SK-N-MC (cell line): ENCODE measurements around the gene USP35.

Experiments
- DNase-seq: peaks from one replicate; pipeline ENCODE4 v3.0.0-alpha.2; 2011; ENCODE audit warnings: low read depth, low spot score
- H3K27ac ChIP-seq: fragments of 200-600 bp; sonication (generic); 2 replicates; pipeline ENCODE4 v1.5.1; 2016; ENCODE audit warnings: mixed run types
- H3K36me3 ChIP-seq: fragments of 200-600 bp; sonication (generic); 2 replicates; pipeline ENCODE4 v1.6.1; 2017; ENCODE audit warnings: antibody characterized with exemption, low read length, mixed read lengths; ENCODE audit not compliant: insufficient read depth
- H3K4me3 ChIP-seq: fragments of 200-600 bp; sonication (generic); 2 replicates; pipeline ENCODE4 v1.5.1; 2016
- H3K9ac ChIP-seq: fragments of 200-600 bp; sonication (generic); 2 replicates; pipeline ENCODE4 v1.8.0; 2017; ENCODE audit warnings: mixed run types, mixed read lengths; ENCODE audit not compliant: insufficient read length
- H3K9me3 ChIP-seq: fragments of 200-600 bp; sonication (generic); 2 replicates; pipeline ENCODE4 v1.6.1; 2017; ENCODE audit warnings: low read depth, mild to moderate bottlenecking, antibody characterized with exemption, low read length, moderate library complexity, mixed read lengths
- EZH2 ChIP-seq: fragments of 200-600 bp; sonication (generic); IDR thresholded peaks from one replicate; pipeline ENCODE4 v1.6.1; 2017; ENCODE audit warnings: antibody characterized with exemption
- FOXP2 ChIP-seq: optimal IDR thresholded peaks from 2 replicates; pipeline ENCODE3; 2011; ENCODE audit warnings: mild to moderate bottlenecking, moderate library complexity; ENCODE audit not compliant: insufficient read depth; ENCODE audit errors: extremely low read length, control extremely low read depth
- POLR2AphosphoS5 ChIP-seq: IDR thresholded peaks from 2 replicates; pipeline ENCODE4 v1.6.1; 2012; ENCODE audit warnings: mild to moderate bottlenecking, low read depth, low read length, borderline replicate concordance

Gene USP35

DNA sequence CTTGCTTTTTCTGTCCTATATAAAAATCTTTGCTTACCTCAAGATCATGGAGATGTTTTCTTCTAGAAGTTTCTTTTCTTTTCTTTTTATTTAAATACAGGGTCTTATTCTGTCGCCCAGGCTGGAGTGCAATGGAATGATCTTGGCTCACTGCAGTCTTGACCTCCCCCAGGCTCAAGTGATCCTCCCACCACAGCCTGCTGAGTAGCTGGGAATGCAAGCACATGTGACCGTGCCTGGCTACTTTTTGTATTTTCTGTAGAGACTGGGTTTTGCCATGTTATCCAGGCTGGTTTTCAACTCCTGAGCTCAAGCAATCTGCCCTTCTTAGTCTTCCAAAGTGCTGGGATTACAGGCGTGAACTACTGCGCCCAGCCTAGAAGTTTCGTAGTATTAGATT is 45.3 kb downstream of the USP35 start:
- TF ChIP-seq FOXP2 (no peak), EZH2 (no peak), POLR2AphosphoS5 (no peak)
- Histone ChIP-seq H3K27ac (no peak overlapping the region), H3K4me3 (no peak overlapping the region), H3K36me3 (no peaks in the 10 kb centered on the region), H3K9ac (no peak overlapping the region), H3K9me3 (no peaks in the 10 kb centered on the region)
- no peak for DNase-seq

- Histone ChIP-seq H3K27ac (no peak overlapping the region), H3K4me3 (no peak overlapping the region), H3K36me3 (no peaks in the 10 kb centered on the region), H3K9ac (no peak overlapping the region), H3K9me3 (no peaks in the 10 kb centered on the region)
- TF ChIP-seq FOXP2 (no peak), POLR2AphosphoS5 (no peak), EZH2 (no peak)
- DNase-seq: no peak
Measured at GRCh38 chr11:78237293-78238046, 48.8 kb downstream of the USP35 start.

GRCh38 chr11:78239781-78240180 is 51.1 kb downstream of the USP35 start:
- H3K9ac ChIP-seq: no peak overlapping the region
- TF ChIP-seq EZH2 (no peak), POLR2AphosphoS5 (no peak), FOXP2 (no peak)
- H3K9me3 ChIP-seq: no peaks in the 10 kb centered on the region
- H3K4me3 ChIP-seq: no peak overlapping the region
- H3K36me3 ChIP-seq: no peaks in the 10 kb centered on the region
- no peak overlapping the region for H3K27ac ChIP-seq
- DNase-seq: no peak

GRCh38 chr11:78241475-78241874 is 52.8 kb downstream of the USP35 start:
- H3K4me3 ChIP-seq: no peak overlapping the region
- TF ChIP-seq FOXP2 (no peak), EZH2 (no peak), POLR2AphosphoS5 (no peak)
- no peaks in the 10 kb centered on the region for H3K36me3 ChIP-seq
- no peaks in the 10 kb centered on the region for H3K9me3 ChIP-seq
- H3K27ac ChIP-seq: no peak overlapping the region
- DNase-seq: no peak
- no peak overlapping the region for H3K9ac ChIP-seq

DNA sequence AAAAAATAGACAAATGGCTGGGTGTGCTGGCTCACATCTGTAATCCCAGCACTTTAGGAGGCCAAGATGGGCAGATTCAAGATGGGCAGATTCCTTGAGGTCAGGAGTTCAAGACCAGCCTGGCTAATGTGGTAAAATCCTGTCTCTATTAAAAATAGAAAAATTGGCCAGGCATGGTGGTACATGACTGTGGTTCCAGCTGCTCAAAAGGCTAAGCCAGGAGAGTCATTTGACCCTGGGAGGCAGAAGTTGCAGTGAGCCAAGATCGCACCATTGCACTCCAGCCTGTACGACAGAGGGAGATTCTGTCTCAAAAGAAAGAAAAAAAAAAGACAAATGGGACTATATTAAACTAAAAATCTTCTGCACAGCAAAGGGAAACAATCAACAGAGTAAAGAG is 55.4 kb downstream of the USP35 start:
- H3K9ac ChIP-seq: no peak overlapping the region
- H3K9me3 ChIP-seq: no peaks in the 10 kb centered on the region
- no peaks in the 10 kb centered on the region for H3K36me3 ChIP-seq
- H3K27ac ChIP-seq: no peak overlapping the region
- TF ChIP-seq POLR2AphosphoS5 (no peak), FOXP2 (no peak), EZH2 (no peak)
- DNase-seq: no peak
- H3K4me3 ChIP-seq: peak overlapping the region; percentile 47

DNA sequence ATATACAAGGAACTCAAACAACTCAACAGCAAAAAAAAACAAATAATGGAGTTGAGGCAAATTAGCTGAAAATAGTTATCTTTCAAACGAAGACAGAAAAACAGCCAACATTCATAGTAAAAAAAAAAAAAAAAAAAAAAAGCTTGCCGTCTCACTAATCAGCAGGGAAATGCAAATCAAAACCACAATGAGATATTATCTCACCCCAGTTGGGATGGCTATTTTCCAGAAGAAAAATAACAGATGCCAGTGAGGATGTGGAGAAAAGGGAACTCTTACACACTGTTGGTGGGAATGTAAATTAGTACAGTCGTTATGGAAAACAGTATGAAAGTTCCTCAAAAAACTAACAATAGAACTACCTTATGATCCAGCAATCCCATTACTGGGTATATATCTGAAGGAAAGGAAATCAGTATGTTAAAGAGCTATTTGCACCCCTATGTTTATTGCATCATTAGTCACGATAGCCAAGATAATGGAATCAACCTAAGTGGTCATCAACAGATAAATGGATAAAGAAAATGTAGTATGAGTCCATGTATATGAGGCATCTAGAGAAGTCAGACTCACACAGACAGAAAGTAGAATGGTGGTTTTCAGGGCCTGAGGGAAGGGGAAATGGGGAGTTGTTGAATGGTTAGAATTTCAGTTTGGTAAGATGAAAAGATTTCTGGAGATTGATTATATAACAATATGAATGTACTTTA is 56.0 kb downstream of the USP35 start:
- Histone ChIP-seq H3K9ac (no peak overlapping the region), H3K27ac (peak overlapping the region; percentile 58; the same call in 1 of the 2 replicates), H3K9me3 (no peaks in the 10 kb centered on the region), H3K4me3 (peak overlapping the region; percentile 47), H3K36me3 (no peaks in the 10 kb centered on the region)
- peak; percentile 45 for DNase-seq
- TF ChIP-seq EZH2: no peak
- TF ChIP-seq POLR2AphosphoS5: no peak
- TF ChIP-seq FOXP2: no peak

GRCh38 chr11:78248191-78248590 is 59.5 kb downstream of the USP35 start:
- no peak for DNase-seq
- no peak for TF ChIP-seq FOXP2
- TF ChIP-seq EZH2: no peak
- no peak for TF ChIP-seq POLR2AphosphoS5
- H3K36me3 ChIP-seq: no peaks in the 10 kb centered on the region

GRCh38 chr11:78248903-78249302 is 60.2 kb downstream of the USP35 start:
- Histone ChIP-seq H3K27ac (no peak overlapping the region), H3K4me3 (no peak overlapping the region), H3K9ac (no peak overlapping the region), H3K36me3 (no peaks in the 10 kb centered on the region), H3K9me3 (no peaks in the 10 kb centered on the region)
- TF ChIP-seq FOXP2 (no peak), POLR2AphosphoS5 (no peak), EZH2 (no peak)
- DNase-seq: no peak

More at GRCh38 chr11:78248191-78248590, 59.5 kb downstream of the USP35 start:
- no peak overlapping the region for H3K9ac ChIP-seq
- H3K9me3 ChIP-seq: no peaks in the 10 kb centered on the region
- no peak overlapping the region for H3K4me3 ChIP-seq
- H3K27ac ChIP-seq: no peak overlapping the region
